ENCODE results near the gene TTC13. TPM values are rescaled to one million over a fixed set of nuclear protein-coding genes. Genes with fewer than 3 reads are reported as not detected.

The TTC13 gene
- total RNA-seq, 3 donors from 2014 or later, result 10.5 to 14.3 (median 13.1) TPM

GRCh38 chr1:230979389-230979716, 692 bp upstream of the TTC13 start:
- no peak for ATAC-seq
- H3K9me3 Mint-ChIP-seq, result no peaks in the 10 kb centered on the region
- no peak for DNase-seq
- H3K27me3 Mint-ChIP-seq (ENCODE audit: low read depth), result no peaks in the 10 kb centered on the region
- peaks cover 5% of the 10 kb centered on the region for H3K36me3 Mint-ChIP-seq (ENCODE audit: insufficient read depth)
- no peak overlapping the region for H3K4me3 Mint-ChIP-seq
- peaks cover 29% of the 10 kb centered on the region for H3K4me1 Mint-ChIP-seq (ENCODE audit: low read depth)

DNA sequence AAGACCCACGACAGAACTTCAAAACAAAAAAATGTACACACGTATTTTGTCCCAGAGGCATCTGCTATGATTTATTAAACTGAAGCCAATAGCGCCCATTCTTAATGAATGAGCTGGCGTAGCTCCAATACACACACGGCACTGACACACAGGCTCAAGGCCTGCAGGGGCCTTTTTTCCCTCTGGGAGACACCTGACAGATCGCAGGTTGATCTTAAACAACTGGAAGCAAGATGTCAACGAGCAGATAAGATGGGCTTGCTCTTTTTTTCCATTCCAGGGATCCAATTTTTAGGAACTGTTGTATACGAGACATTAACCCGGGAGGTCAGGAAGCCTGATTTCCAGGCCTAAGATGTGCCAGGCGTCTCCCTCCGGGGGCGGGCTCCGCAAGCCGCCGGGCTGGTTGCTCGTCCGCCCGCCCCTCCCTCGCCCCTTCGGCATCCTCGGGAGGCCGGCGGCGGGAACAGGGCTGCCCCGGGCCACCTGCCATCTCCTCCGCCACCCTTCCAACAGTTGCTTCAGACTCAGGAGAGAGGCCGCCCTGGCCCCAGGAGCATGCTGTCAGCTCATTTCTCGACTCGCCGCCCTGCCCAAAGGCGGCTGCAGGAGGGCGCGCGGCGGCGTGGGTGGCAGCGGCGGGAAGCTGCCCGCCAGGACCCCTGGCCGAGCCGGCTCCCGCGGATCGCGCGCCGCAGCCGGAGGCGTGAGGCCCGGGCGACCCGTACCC, 735 bp downstream of the TTC13 start:
- no peaks in the 10 kb centered on the region for H3K9me3 Mint-ChIP-seq
- no peaks in the 10 kb centered on the region for H3K27me3 Mint-ChIP-seq (ENCODE audit: low read depth)
- DNase-seq (peak; percentile 8), ATAC-seq (peak; percentile 16 to 23)
- peaks cover 43% of the 10 kb centered on the region for H3K4me1 Mint-ChIP-seq (ENCODE audit: low read depth)
- peak overlapping the region; percentile 89 for H3K4me3 Mint-ChIP-seq
- H3K36me3 Mint-ChIP-seq (ENCODE audit: insufficient read depth), result peaks cover 5% of the 10 kb centered on the region

- Mint-ChIP-seq H3K4me1 (ENCODE audit: low read depth) (peaks cover 51% of the 10 kb centered on the region), H3K4me3 (peak overlapping the region; percentile 89), H3K27me3 (ENCODE audit: low read depth) (no peaks in the 10 kb centered on the region), H3K36me3 (ENCODE audit: insufficient read depth) (peaks cover 5% of the 10 kb centered on the region), H3K9me3 (no peaks in the 10 kb centered on the region)
- DNase-seq (peak; percentile 17), ATAC-seq (no peak)
These were observed 1.6 kb downstream of the TTC13 start for GRCh38 chr1:230976825-230977747.

GRCh38 chr1:230976360-230976759, 2.3 kb downstream of the TTC13 start:
- Mint-ChIP-seq H3K36me3 (ENCODE audit: insufficient read depth) (peaks cover 5% of the 10 kb centered on the region), H3K27me3 (ENCODE audit: low read depth) (no peaks in the 10 kb centered on the region), H3K4me1 (ENCODE audit: low read depth) (peaks cover 59% of the 10 kb centered on the region), H3K4me3 (peak overlapping the region; percentile 37), H3K9me3 (no peaks in the 10 kb centered on the region)
- DNase-seq, result no peak
- no peak for ATAC-seq

- peaks cover 5% of the 10 kb centered on the region for H3K36me3 Mint-ChIP-seq (ENCODE audit: insufficient read depth)
- H3K4me3 Mint-ChIP-seq, result no peak overlapping the region
- H3K4me1 Mint-ChIP-seq (ENCODE audit: low read depth), result peaks cover 61% of the 10 kb centered on the region
These were observed 3.0 kb downstream of the TTC13 start for GRCh38 chr1:230975636-230976035.

DNA sequence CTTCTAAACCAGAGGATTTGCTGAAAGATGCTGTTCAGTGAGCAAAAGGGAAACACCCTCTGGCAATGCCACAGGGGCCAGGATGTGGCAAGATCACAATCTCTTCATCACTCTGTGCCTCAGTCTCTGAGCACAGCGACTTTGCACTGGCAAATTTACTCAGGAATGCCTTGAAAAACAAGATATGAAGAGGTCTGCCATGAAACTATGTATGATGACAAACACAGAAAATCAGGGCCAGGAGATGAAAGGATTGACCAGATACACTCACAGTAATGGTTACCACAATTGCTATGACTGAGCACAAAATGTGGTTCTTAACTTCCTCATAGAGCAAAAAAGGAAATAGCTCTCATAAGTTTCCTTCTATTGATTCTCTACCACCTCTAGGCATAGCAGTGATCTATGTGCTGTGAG, 5.8 kb downstream of the TTC13 start:
- Mint-ChIP-seq H3K4me1 (ENCODE audit: low read depth) (peaks cover 77% of the 10 kb centered on the region), H3K4me3 (peak overlapping the region; percentile 41), H3K9me3 (no peaks in the 10 kb centered on the region), H3K27me3 (ENCODE audit: low read depth) (no peaks in the 10 kb centered on the region), H3K36me3 (ENCODE audit: insufficient read depth) (peaks cover 10% of the 10 kb centered on the region)
- ATAC-seq (peak; percentile 78 to 85), DNase-seq (peak; percentile 27)

More at GRCh38 chr1:230975636-230976035, 3.0 kb downstream of the TTC13 start:
- no peaks in the 10 kb centered on the region for H3K9me3 Mint-ChIP-seq
- H3K27me3 Mint-ChIP-seq (ENCODE audit: low read depth), result no peaks in the 10 kb centered on the region
- DNase-seq (no peak), ATAC-seq (no peak)

- peaks cover 10% of the 10 kb centered on the region for H3K36me3 Mint-ChIP-seq (ENCODE audit: insufficient read depth)
- no peak overlapping the region for H3K4me3 Mint-ChIP-seq
These were observed 6.9 kb downstream of the TTC13 start for GRCh38 chr1:230971771-230972170.

GRCh38 chr1:230970432-230970831, 8.2 kb downstream of the TTC13 start:
- DNase-seq, result no peak
- Mint-ChIP-seq H3K9me3 (no peaks in the 10 kb centered on the region), H3K4me1 (ENCODE audit: low read depth) (peaks cover 57% of the 10 kb centered on the region), H3K4me3 (no peak overlapping the region), H3K27me3 (ENCODE audit: low read depth) (no peaks in the 10 kb centered on the region), H3K36me3 (ENCODE audit: insufficient read depth) (peaks cover 4% of the 10 kb centered on the region)
- no peak for ATAC-seq

More at GRCh38 chr1:230971771-230972170, 6.9 kb downstream of the TTC13 start:
- ATAC-seq (no peak), DNase-seq (no peak)
- Mint-ChIP-seq H3K9me3 (no peaks in the 10 kb centered on the region), H3K4me1 (ENCODE audit: low read depth) (peaks cover 66% of the 10 kb centered on the region), H3K27me3 (ENCODE audit: low read depth) (no peaks in the 10 kb centered on the region)

DNA sequence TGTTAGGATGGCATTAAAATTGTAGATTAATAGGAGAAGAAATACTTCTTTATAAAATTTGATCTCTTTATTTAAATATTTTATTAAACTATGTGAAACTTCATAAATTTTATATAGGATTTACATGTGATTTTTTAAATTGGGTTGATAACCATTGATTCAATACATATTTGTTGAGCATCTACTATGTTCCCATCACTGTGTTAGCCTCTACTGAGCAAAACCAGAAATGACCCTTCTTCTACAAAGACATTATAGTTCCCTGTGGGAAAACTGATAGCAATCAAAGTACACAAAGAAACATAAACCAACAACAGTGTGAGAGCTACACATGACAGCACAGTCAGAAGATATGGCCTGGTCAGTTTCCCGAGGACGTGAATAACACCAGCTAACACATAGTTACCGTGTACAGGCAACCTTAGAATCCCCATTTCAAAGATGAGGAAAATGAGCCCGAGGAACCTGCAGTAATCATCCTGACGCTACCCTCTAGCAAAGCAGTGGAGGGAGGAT, 12.2 kb downstream of the TTC13 start:
- ATAC-seq (no peak), DNase-seq (no peak)
- Mint-ChIP-seq H3K9me3 (no peaks in the 10 kb centered on the region), H3K4me3 (no peak overlapping the region), H3K27me3 (ENCODE audit: low read depth) (no peaks in the 10 kb centered on the region), H3K36me3 (ENCODE audit: insufficient read depth) (peaks cover 4% of the 10 kb centered on the region), H3K4me1 (ENCODE audit: low read depth) (peaks cover 42% of the 10 kb centered on the region)

GRCh38 chr1:230965535-230965934, 13.1 kb downstream of the TTC13 start:
- no peak overlapping the region for H3K4me3 Mint-ChIP-seq
- no peaks in the 10 kb centered on the region for H3K27me3 Mint-ChIP-seq (ENCODE audit: low read depth)
- no peak for ATAC-seq
- H3K4me1 Mint-ChIP-seq (ENCODE audit: low read depth), result peaks cover 45% of the 10 kb centered on the region
- peaks cover 6% of the 10 kb centered on the region for H3K36me3 Mint-ChIP-seq (ENCODE audit: insufficient read depth)
- H3K9me3 Mint-ChIP-seq, result no peaks in the 10 kb centered on the region
- no peak for DNase-seq

GRCh38 chr1:230964896-230965295, 13.8 kb downstream of the TTC13 start:
- Mint-ChIP-seq H3K9me3 (no peaks in the 10 kb centered on the region), H3K36me3 (ENCODE audit: insufficient read depth) (peaks cover 12% of the 10 kb centered on the region), H3K27me3 (ENCODE audit: low read depth) (no peaks in the 10 kb centered on the region), H3K4me1 (ENCODE audit: low read depth) (peaks cover 45% of the 10 kb centered on the region), H3K4me3 (no peak overlapping the region)
- no peak for DNase-seq
- ATAC-seq, result no peak

DNA sequence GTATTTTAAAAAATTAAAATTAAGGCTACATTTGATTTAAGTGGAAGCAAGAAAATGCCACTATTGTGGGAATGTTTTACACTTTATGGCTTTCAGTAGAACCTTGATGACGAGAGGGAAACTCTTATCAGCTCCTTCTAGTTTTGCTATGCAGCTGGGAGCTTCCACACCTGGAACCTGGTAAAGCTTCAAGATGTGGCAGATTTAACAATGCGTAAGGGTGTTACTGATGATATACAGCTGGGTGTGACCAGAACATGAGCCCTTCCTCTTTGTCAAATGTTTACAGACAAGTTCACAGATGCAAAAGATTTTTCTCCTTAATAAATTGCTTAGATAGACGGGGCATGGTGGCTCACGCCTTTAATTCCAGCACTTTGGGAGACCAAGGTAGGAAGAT, 20.3 kb downstream of the TTC13 start:
- Mint-ChIP-seq H3K9me3 (no peaks in the 10 kb centered on the region), H3K27me3 (ENCODE audit: low read depth) (no peaks in the 10 kb centered on the region), H3K4me3 (no peak overlapping the region), H3K4me1 (ENCODE audit: low read depth) (peaks cover 26% of the 10 kb centered on the region), H3K36me3 (ENCODE audit: insufficient read depth) (peaks cover 23% of the 10 kb centered on the region)
- DNase-seq (no peak), ATAC-seq (no peak)

DNA sequence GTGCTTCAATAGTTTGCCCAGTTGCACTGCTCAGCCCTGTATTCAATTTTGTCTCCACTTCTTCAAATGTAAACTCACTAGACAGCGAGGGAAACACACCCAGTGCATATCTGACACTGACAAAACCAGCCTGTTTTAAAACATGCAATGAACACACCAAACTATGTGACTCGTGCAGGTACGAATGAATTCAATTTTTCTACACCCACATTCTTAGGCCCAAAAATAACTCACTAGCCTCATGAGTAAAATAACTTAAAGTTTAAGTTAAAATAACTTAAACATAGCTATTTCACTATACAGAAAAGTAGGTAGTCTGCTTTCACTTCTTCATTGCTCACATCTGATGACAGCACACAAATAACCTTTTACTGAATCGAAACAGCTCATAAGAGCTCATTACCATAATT, 21.1 kb downstream of the TTC13 start:
- H3K9me3 Mint-ChIP-seq, result no peaks in the 10 kb centered on the region
- peaks cover 24% of the 10 kb centered on the region for H3K4me1 Mint-ChIP-seq (ENCODE audit: low read depth)
- ATAC-seq (no peak), DNase-seq (no peak)
- no peaks in the 10 kb centered on the region for H3K27me3 Mint-ChIP-seq (ENCODE audit: low read depth)
- H3K36me3 Mint-ChIP-seq (ENCODE audit: insufficient read depth), result peaks cover 24% of the 10 kb centered on the region
- H3K4me3 Mint-ChIP-seq, result no peak overlapping the region

DNA sequence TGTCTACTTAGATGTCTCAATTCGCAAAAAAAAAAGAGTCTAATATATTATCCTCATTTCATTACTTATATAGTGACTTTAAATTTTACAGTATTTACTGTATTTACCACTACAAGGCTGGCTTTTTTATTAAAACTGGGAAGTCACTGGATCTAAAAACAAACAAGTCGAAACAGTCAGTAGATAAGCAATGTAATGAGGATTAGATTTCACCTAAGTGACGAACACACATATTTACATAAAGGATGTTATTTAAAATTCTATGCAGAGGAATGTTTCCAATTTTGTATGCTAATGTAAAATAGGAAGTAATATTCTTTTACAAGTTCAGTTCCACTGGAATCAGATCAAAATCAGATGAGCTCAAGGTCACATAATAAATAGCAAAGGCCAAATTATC, 28.3 kb downstream of the TTC13 start:
- H3K9me3 Mint-ChIP-seq, result no peaks in the 10 kb centered on the region
- peaks cover 9% of the 10 kb centered on the region for H3K4me1 Mint-ChIP-seq (ENCODE audit: low read depth)
- H3K4me3 Mint-ChIP-seq, result no peak overlapping the region
- H3K36me3 Mint-ChIP-seq (ENCODE audit: insufficient read depth), result peaks cover 23% of the 10 kb centered on the region
- no peak for DNase-seq
- ATAC-seq, result no peak
- no peaks in the 10 kb centered on the region for H3K27me3 Mint-ChIP-seq (ENCODE audit: low read depth)
